IMR-90 (cell line): ENCODE results near the gene CDK17. TPM values are rescaled to one million over a fixed set of nuclear protein-coding genes. Genes with fewer than 3 reads are reported as not detected.
A peak's percentile ranks its signal among the peaks of the same experiment; 100 is the strongest.

ENCODE experiments used
- ATAC-seq: fragments of 200-7000 bp; cut with Tn5 transposase; 2 replicates; pipeline ENCODE4 v1.9.1; 2020; ENCODE audit warnings: low read depth, mild to moderate bottlenecking, moderate library complexity
- BruUV-seq: library from RNA; stranded (reverse); fragments of 400-500 nt; replicated peaks from 2 replicates; lab custom pipeline; 2021; lab: Mats Ljungman, UMichigan
- CTCF ChIA-PET: fragments of 300-600 bp; formaldehyde crosslinking; extraction: SDS; loops from one replicate; lab custom pipeline; 2021; ENCODE audit warnings: antibody characterized with exemption; lab: Yijun Ruan, JAX
- POLR2A ChIA-PET: fragments of 300-600 bp; sonication (Branson Sonifier 250); formaldehyde crosslinking; loops from one replicate; lab custom pipeline; 2022; ENCODE audit warnings: antibody characterized with exemption; ENCODE audit not compliant: unreplicated experiment; lab: Charles Lee
- DNase-seq: peaks from one replicate; pipeline ENCODE4 v3.0.0; 2013
- H2AFZ ChIP-seq: replicated peaks from 2 replicates; pipeline ENCODE3; 2013; ENCODE audit warnings: low read length, mild to moderate bottlenecking; ENCODE audit not compliant: poor library complexity
- H2AK5ac ChIP-seq: 2 replicates; pipeline ENCODE4 v1.6.1; 2013; ENCODE audit warnings: low read depth, low read length, inconsistent platforms
- H2AK9ac ChIP-seq: replicated peaks from 2 replicates; pipeline ENCODE3; 2013; ENCODE audit warnings: mild to moderate bottlenecking, low read depth, low read length, moderate library complexity; ENCODE audit not compliant: poor library complexity
- H2BK120ac ChIP-seq: 2 replicates; pipeline ENCODE4 v1.6.1; 2013; ENCODE audit warnings: low read depth, low read length, inconsistent platforms
- H2BK15ac ChIP-seq: 3 replicates; pipeline ENCODE4 v1.6.1; 2013; ENCODE audit warnings: low read depth, low read length, inconsistent platforms
- H2BK20ac ChIP-seq: 2 replicates; pipeline ENCODE4 v1.6.1; 2013; ENCODE audit warnings: low read depth, mild to moderate bottlenecking, inconsistent platforms, low read length, moderate library complexity
- H2BK5ac ChIP-seq: 2 replicates; pipeline ENCODE4 v1.6.1; 2013; ENCODE audit warnings: mild to moderate bottlenecking, low read depth, low read length, inconsistent platforms; ENCODE audit not compliant: poor library complexity, severe bottlenecking
- H3K14ac ChIP-seq: replicated peaks from 2 replicates; pipeline ENCODE4 v1.6.1; 2013; ENCODE audit warnings: low read depth, low read length, inconsistent platforms
- H3K18ac ChIP-seq: 2 replicates; pipeline ENCODE4 v1.6.1; 2013; ENCODE audit warnings: low read depth, low read length, control low read depth
- H3K23ac ChIP-seq: 2 replicates; pipeline ENCODE4 v1.6.1; 2013; ENCODE audit warnings: low read depth, low read length, inconsistent platforms
- H3K27ac ChIP-seq: 2 replicates; pipeline ENCODE4 v1.5.1; 2013; ENCODE audit warnings: mild to moderate bottlenecking, control low read depth, low read length; ENCODE audit not compliant: insufficient read depth
- H3K27me3 ChIP-seq: 2 replicates; pipeline ENCODE4 v1.6.1; 2013; ENCODE audit warnings: low read length; ENCODE audit not compliant: control insufficient read depth, insufficient read depth
- H3K36me3 ChIP-seq: 2 replicates; pipeline ENCODE4 v1.6.1; 2013; ENCODE audit warnings: low read length, mixed read lengths; ENCODE audit not compliant: control insufficient read depth, insufficient read depth
- H3K4ac ChIP-seq: 2 replicates; pipeline ENCODE4 v1.6.1; 2013; ENCODE audit warnings: low read depth, low read length, inconsistent platforms
- H3K4me1 ChIP-seq: 2 replicates; pipeline ENCODE4 v1.6.1; 2013; ENCODE audit warnings: low read length, mixed read lengths; ENCODE audit not compliant: control insufficient read depth, insufficient read depth
- H3K4me2 ChIP-seq: 2 replicates; pipeline ENCODE4 v1.6.1; 2013; ENCODE audit warnings: low read depth, mild to moderate bottlenecking, control low read depth, low read length, moderate library complexity
- H3K4me3 ChIP-seq: 2 replicates; pipeline ENCODE4 v1.5.1; 2013; ENCODE audit warnings: low read depth, mild to moderate bottlenecking, control low read depth, low read length, moderate library complexity; ENCODE audit not compliant: insufficient read depth
- H3K56ac ChIP-seq: 2 replicates; pipeline ENCODE4 v1.6.1; 2013; ENCODE audit warnings: low read length, inconsistent platforms; ENCODE audit not compliant: insufficient read depth; ENCODE audit errors: extremely low read depth
- H3K79me1 ChIP-seq, 2 experiments: 2 replicates each; pipeline ENCODE4 v1.6.1; 2013; ENCODE audit warnings: low read length in 2 of 2, inconsistent platforms in 1 of 2, low read depth in 1 of 2
- H3K9ac ChIP-seq: 2 replicates; pipeline ENCODE4 v1.6.1; 2013; ENCODE audit warnings: low read depth, low read length, control low read depth
- H3K9me1 ChIP-seq: 2 replicates; pipeline ENCODE4 v1.6.1; 2013; ENCODE audit warnings: low read length, inconsistent platforms; ENCODE audit not compliant: insufficient read depth
- H3K9me3 ChIP-seq: 2 replicates; pipeline ENCODE4 v1.6.1; 2013; ENCODE audit warnings: low read length; ENCODE audit not compliant: control insufficient read depth, insufficient read depth
- H4K20me1 ChIP-seq: 2 replicates; pipeline ENCODE4 v1.6.1; 2013; ENCODE audit warnings: low read length, inconsistent platforms; ENCODE audit not compliant: insufficient read depth
- H4K5ac ChIP-seq: 2 replicates; pipeline ENCODE4 v1.6.1; 2013; ENCODE audit warnings: mild to moderate bottlenecking, low read depth, low read length, control low read depth
- H4K8ac ChIP-seq, 2 experiments: 2 replicates each; pipeline ENCODE4 v1.6.1; 2013; ENCODE audit warnings: low read depth in 2 of 2, low read length in 2 of 2, control low read depth in 1 of 2, inconsistent platforms in 1 of 2
- H4K91ac ChIP-seq: 2 replicates; pipeline ENCODE4 v1.6.1; 2013; ENCODE audit warnings: low read depth, low read length, inconsistent platforms; ENCODE audit not compliant: insufficient read depth
- BHLHE40 ChIP-seq: fragments of 150-350 bp; IDR thresholded peaks from 2 replicates; pipeline ENCODE4 v1.6.1; 2016; ENCODE audit warnings: mild to moderate bottlenecking, low read depth, low read length
- CHD1 ChIP-seq: IDR thresholded peaks from 2 replicates; pipeline ENCODE4 v1.6.1; 2012; ENCODE audit warnings: low read depth, low read length, improper control_type of control experiment
- CTCF ChIP-seq: conservative IDR thresholded peaks from 2 replicates; pipeline ENCODE4 v1.5.1; 2012; ENCODE audit warnings: mild to moderate bottlenecking, low read depth, low read length, improper control_type of control experiment
- FOS ChIP-seq: fragments of 150-350 bp; IDR thresholded peaks from 2 replicates; pipeline ENCODE4 v1.6.1; 2016; ENCODE audit warnings: low read depth, low read length
- MAZ ChIP-seq: IDR thresholded peaks from 2 replicates; pipeline ENCODE4 v1.6.1; 2012; ENCODE audit warnings: low read depth, mild to moderate bottlenecking, low read length, improper control_type of control experiment, moderate library complexity, borderline replicate concordance
- MXI1 ChIP-seq: IDR thresholded peaks from 2 replicates; pipeline ENCODE4 v1.6.1; 2012; ENCODE audit warnings: low read depth, mild to moderate bottlenecking, low read length, moderate library complexity, borderline replicate concordance
- POLR2A ChIP-seq: IDR thresholded peaks from 2 replicates; pipeline ENCODE4 v1.6.1; 2012; ENCODE audit warnings: mild to moderate bottlenecking, low read depth, low read length
- RAD21 ChIP-seq: IDR thresholded peaks from 2 replicates; pipeline ENCODE4 v1.6.1; 2012; ENCODE audit warnings: low read length, improper control_type of control experiment
- SMC3 ChIP-seq: fragments of 150-350 bp; IDR thresholded peaks from 2 replicates; pipeline ENCODE4 v1.6.1; 2016; ENCODE audit warnings: low read depth, mild to moderate bottlenecking, antibody characterized with exemption, low read length, moderate library complexity
- WGBS, 2 experiments: methylation state at CpG; one replicate each; pipeline versions ENCODE4 v1.1.5 to v1.1.7; 2013; ENCODE audit warnings: missing lambda C conversion rate in 2 of 2; ENCODE audit not compliant: insufficient read length in 1 of 2; ENCODE audit errors: extremely low coverage in 2 of 2; 5-methylcytosine and 5-hydroxymethylcytosine counted together
- dilution Hi-C: fragments of 300-500 bp; cut with HindIII; formaldehyde crosslinking; loops from one replicate; pipeline ENCODE4 v1.14.3; 2018; ENCODE audit warnings: low sequenced_read_pairs; ENCODE audit not compliant: unreplicated experiment
- in situ Hi-C: fragments of 300-500 bp; cut with MboI; formaldehyde crosslinking; loops from 3 replicates; pipeline ENCODE4 v1.14.3; 2019; ENCODE audit warnings: low sequenced_read_pairs, inconsistent platforms, mixed read lengths
- intact Hi-C: fragments of 100-400 bp; cut with micrococcal nuclease; formaldehyde crosslinking; loops from 2 replicates; pipeline ENCODE4 v1.10.0; 2022
- polyA plus RNA-seq, 3 experiments: library from polyadenylated mRNA; depleted of rRNA; stranded (reverse); fragments of >200 nt; gene quantifications; 2 replicates each; pipeline ENCODE4 v1.2.3, GENCODE V29; 2012; ENCODE audit warnings: low replicate concordance in 1 of 3
- total RNA-seq: library from RNA; depleted of rRNA; stranded (reverse); fragments of >200 nt; gene quantifications from 2 replicates; pipeline ENCODE4 v1.2.3, GENCODE V29; 2012

The CDK17 gene
- total and polyA plus RNA-seq, 2 of the 4 experiments (the other 2 are of a cell fraction), result 14.5 to 50.2 TPM

GRCh38 chr12:96401076-96401871, 1.0 kb upstream of the CDK17 start:
- peak overlapping the region; percentile 97 for H4K5ac ChIP-seq
- peaks cover 22% of the 10 kb centered on the region; the same call in 1 of the 2 replicates for H4K20me1 ChIP-seq
- H3K23ac ChIP-seq, result peak overlapping the region; percentile 97
- peak overlapping the region; percentile 44 for H2AK5ac ChIP-seq
- ChIA-PET POLR2A (interaction anchor here (0.6 kb wide), 1 partner anchor 188 kb away, joined by 3 read pairs; no protein-coding TSS in a partner anchor), CTCF (interaction anchor here (0.6 to 1.9 kb wide), 25 partner anchors 10 to 343 kb away, joined by 3 to 6 read pairs (median 4); partner anchors contain the start of gene CFAP54)
- peak overlapping the region; percentile 97 for H3K18ac ChIP-seq
- H3K27me3 ChIP-seq, result no peaks in the 10 kb centered on the region
- H2AFZ ChIP-seq, result peak overlapping the region; percentile 89
- H3K9me3 ChIP-seq, result no peaks in the 10 kb centered on the region
- peak overlapping the region; percentile 80; the same call in 1 of the 2 replicates for H3K4ac ChIP-seq
- TF ChIP-seq MXI1 (no peak), MAZ (0 out of 2 replicates have a peak, but pooled peaks have one; percentile 33), BHLHE40 (peak; percentile 28; the same call in 1 of the 2 replicates), POLR2A (peak; percentile 80), RAD21 (peak; percentile 53), CTCF (peak; percentile 63), CHD1 (peak; percentile 42; the same call in 1 of the 2 replicates), FOS (no peak), SMC3 (peak; percentile 46; the same call in 1 of the 2 replicates)
- H4K91ac ChIP-seq, result peak overlapping the region; percentile 76
- H3K36me3 ChIP-seq, result no peaks in the 10 kb centered on the region
- H3K79me1 ChIP-seq, result peaks cover 0 to 12% of the 10 kb centered on the region in 2 experiments; a peak in 2 of 4 replicates
- peak overlapping the region; percentile 96 for H3K9ac ChIP-seq
- H2BK5ac ChIP-seq, result peak overlapping the region; percentile 98
- no TSS peak for BruUV-seq
- DNase-seq, result peak; percentile 89
- H4K8ac ChIP-seq, result peak overlapping the region; percentile 81 to 97
- H3K4me2 ChIP-seq, result peak overlapping the region; percentile 100
- peak overlapping the region; percentile 82 for H2BK20ac ChIP-seq
- in situ Hi-C loops, result loop anchor here (5.0 kb wide), 2 partner anchors 86 to 339 kb away; partner anchors contain the start of gene CFAP54
- 4% methylated on average over 3 of the region's 18 CpGs; no CpG with 5 or more reads in 1 of the 2 experiments for WGBS, 2 experiments
- ATAC-seq, result peak; percentile 12
- dilution Hi-C loops, result no loop called here
- no peaks in the 10 kb centered on the region for H3K4me1 ChIP-seq
- H2BK15ac ChIP-seq, result peak overlapping the region; percentile 87
- peak overlapping the region; percentile 87; the same call in 1 of the 2 replicates for H3K14ac ChIP-seq
- H3K4me3 ChIP-seq, result peak overlapping the region; percentile 82
- no peaks in the 10 kb centered on the region for H3K9me1 ChIP-seq
- H3K27ac ChIP-seq, result peak overlapping the region; percentile 95
- peak overlapping the region; percentile 83 for H2BK120ac ChIP-seq
- intact Hi-C loops, result loop anchor here (1.0 to 2.0 kb wide), 5 partner anchors 26 to 339 kb away; partner anchors contain the start of gene CFAP54
- H3K56ac ChIP-seq, result peak overlapping the region; percentile 92
- no peak overlapping the region for H2AK9ac ChIP-seq
